NCI-H1092 (cell line): ENCODE data around the gene ANGPTL2.
"Not testable (repeated sequence)": the region's sequence is repeated elsewhere in the genome, so short reads cannot be mapped to it uniquely, and the experiment has no call there.

ENCODE experiments used
- DNase-seq: peaks from one replicate; lab custom pipeline; 2025; lab: John Stamatoyannopoulos, UW

Gene ANGPTL2, protein sequence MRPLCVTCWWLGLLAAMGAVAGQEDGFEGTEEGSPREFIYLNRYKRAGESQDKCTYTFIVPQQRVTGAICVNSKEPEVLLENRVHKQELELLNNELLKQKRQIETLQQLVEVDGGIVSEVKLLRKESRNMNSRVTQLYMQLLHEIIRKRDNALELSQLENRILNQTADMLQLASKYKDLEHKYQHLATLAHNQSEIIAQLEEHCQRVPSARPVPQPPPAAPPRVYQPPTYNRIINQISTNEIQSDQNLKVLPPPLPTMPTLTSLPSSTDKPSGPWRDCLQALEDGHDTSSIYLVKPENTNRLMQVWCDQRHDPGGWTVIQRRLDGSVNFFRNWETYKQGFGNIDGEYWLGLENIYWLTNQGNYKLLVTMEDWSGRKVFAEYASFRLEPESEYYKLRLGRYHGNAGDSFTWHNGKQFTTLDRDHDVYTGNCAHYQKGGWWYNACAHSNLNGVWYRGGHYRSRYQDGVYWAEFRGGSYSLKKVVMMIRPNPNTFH

DNA sequence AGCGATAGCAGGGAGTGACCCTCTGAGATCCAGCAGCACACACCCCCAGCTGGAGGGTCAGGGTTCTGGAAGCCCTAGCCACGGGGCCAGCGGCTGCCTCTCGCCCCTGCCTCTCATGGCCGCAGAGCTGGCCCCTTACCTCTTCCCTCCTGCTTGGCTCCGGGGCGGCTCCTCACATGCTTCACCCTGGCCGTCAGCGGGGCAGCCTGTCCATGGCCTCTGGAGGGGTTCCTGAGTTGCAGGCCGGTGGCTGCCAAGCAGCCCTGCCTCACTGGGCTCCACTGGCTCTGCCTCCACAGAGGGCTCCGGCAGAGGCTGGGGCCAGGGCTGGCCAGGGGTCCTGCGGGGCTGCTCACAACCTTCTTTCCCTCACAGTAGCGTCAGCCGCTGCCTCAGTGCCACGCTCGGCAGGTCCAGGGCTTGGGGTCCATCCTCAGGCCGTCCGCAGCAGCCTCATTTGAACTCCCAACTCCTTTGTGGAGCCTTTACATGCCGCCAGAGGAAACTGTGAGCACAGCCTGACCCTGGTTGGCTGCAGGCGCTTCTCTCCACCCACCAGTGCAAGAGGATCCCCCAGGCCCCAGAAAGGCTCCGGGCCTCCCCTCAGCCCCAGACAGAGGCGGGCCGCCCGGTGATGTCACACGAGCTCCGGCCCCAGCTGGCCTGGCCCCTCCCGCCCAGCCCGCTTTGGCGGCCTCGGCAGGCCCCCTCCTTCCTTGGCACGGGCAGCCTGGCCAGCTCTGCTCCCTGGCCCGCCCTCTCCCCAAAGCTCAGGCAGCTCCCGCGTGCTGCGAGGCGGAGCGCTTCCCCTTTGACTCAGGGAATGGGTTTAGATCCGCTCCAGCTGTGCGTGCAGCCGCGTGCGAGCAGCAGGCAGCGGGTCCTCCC, at the start of gene ANGPTL2:
Gene ANGPTL2 (minus strand): TSS at position 460 of the 888 bp plus-strand sequence. CDS start 13,904 bp downstream, outside the sequence.
- peak; percentile 66 for DNase-seq

DNA sequence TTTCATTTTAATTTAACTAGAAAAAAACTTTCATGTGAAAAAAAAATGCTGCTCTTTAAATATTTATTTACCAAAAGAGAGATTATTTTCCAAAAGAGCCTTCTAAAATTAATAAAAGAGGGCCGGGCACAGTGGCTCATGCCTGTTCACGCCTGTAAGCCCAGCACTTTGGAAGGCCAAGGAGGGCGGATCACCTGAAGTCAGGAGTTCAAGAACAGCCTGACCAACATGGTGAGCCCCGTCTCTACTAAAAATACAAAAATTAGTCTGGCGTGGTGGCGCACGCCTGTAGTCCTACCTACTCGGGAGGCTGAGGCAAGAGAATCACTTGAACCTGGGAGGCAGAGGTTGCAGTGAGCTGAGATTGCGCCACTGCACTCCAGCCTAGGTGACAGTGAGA, 48.9 kb upstream of the ANGPTL2 start:
- not testable (repeated sequence) for DNase-seq

DNA sequence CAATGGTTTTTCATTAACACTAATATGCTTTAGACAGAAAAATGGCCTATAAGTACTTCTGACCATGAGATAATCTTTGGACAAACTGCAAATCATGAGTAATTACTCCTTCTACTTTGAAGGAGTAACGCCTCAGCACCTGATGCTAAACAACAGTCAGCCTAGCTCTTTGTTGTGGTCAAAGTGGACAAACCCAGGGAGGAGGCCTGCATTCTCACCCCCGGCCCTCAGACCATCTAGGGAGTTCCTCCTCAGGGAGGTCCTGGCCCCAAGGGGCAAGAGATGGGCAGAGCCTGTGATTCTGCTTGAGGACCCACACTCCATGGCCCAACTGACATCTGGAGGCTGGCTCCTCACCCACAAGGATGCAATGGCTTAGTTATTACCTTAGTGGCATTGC, 48.2 kb upstream of the ANGPTL2 start:
- no peak for DNase-seq

DNA sequence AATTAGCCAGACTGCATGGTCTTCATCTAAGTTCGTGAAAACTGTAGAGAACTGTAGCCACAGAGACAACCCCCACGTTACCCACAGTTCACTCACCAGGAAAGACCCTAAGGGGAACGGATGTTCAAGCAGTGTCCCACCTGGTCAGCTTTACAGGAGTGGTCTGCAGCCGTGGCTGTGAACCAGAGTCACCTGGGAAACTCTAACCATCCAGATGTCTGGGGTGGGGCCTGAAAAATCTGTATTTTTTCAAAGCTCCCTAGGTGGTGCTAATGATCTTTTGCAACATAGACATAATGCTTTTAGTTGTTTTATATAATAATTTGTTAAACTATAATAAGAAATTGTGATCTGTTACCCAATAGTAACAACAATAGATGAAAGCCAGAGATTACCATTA, 47.7 kb upstream of the ANGPTL2 start:
- DNase-seq = no peak

DNA sequence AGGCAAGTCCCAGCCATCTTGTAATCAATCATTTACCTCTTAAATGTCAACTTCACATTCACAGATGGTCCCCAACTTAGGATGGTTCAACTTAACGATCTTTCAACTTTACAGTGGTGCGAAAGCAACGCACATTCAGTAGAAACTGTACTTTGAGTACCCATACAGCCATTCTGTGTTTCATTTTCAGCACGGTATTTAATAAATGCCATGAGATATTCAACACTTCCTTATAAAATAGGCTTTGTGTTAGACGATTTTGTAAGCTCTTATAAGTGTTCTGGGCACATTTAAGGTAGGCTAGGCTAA, 47.1 kb upstream of the ANGPTL2 start:
- DNase-seq = no peak

DNA sequence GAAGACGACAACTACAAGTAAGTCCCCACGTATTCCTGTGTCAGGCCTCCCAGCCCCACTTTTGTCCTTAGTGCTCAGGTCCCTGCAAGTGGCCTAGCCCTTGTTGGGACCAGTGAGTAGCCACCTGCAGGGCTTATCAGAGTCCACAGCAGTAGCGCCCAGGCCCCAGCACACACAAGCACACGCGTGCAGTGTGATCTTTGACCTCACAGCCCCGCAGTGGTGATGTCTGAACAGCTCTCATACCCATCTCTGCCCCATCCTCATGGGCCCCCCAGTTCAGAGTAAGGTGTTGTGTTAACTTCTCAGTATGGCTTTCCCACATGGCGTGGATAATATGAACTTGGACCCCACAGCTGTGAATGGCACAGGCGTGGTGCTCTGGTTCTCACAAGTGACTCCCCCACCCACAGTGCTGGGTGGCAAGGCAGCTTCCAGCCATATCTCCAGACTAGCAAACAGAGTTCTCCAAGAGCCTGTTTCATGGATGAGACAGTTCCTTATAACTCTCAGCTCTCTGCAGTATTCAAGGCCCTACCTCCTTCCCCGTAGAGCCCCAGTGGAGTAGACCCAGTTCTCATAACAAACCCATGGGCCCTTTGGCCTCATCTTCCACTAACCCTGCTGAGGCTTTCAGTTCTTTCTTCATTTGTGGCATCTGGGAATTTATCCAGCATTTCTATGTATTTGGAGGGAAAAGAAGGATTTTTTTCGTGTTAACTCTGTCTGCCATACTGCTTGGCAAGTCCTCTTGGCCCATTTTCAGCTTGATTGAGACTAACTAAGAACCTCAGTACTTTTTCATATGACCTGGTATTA, 46.5 kb upstream of the ANGPTL2 start:
- no peak for DNase-seq

DNA sequence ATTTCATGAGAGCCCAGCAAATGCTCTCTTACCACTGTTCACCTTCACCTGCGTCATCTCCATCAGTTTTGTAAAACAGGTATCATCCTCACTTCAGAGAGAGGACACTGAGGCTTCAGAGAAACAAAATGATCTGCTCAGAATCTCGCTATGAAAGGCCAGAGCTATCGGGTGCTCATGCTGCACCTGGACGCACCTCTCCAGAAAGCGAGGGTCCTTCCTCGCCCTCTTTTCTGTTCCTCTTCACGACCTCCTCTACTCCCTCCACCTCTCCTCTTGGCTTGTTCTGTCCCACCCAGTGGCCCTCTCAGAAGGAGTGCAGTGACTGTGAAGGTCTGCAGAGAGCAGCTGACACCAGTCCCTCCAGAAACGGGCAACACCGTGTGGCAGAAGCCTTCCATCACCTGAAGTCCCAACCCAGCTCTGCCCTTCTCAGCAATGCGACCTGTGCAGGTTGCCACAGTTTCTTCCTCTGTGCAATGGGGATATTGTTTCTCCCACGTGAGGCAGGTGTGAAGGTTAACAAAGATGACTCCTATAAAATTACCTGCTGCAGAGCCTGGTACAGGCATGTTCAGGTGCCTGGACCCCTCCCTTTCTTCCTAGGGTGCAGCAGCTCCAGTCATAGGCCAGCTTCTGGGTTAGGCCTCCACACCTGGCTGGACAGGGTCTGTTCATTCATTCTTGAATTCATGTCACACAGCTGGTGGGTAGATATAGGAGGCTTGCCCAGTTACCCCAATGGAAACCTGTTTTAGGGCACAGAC, 45.3 kb upstream of the ANGPTL2 start:
- no peak for DNase-seq

DNA sequence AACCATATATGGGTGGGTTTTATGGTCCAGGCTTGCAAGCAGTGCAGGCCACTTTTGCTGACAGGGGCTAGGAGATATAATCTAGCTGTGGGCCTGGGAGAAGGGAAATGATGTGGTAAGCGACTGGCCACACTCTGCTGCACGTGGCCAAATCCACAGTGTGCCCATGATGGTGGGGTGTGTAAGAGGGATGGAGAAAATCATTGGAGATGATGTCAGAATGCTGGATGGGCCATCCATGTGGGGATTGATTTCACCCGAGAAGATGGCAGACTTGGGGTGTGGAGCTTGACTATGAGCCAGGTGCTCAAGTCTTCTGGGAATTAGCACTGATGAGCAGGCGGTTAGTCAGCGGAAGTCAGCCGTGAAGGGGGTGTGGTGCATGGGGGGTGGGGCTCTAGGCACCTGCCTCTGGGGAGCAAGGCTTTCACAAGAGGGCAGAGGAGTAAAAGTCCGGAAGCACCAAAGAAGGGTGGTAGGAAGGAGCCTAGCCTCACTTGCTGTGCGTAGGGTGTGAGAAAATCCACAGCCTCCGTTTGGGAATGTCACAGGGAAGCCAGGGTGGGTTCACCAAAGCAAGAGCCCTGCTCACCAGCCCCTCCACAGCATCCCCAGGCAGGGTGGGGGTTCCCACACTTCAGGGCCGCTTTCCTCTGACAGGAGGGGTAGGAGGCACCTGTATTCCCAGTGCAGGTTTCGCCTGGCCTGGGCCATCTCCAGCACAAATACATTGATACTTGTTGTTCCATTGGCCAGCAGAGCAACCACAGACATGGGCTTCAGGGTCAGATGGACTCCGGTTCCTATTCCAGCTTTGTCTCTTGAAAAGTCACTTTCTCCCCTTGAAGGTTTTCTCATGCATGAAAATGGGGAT, 44.5 kb upstream of the ANGPTL2 start:
- no peak for DNase-seq

DNA sequence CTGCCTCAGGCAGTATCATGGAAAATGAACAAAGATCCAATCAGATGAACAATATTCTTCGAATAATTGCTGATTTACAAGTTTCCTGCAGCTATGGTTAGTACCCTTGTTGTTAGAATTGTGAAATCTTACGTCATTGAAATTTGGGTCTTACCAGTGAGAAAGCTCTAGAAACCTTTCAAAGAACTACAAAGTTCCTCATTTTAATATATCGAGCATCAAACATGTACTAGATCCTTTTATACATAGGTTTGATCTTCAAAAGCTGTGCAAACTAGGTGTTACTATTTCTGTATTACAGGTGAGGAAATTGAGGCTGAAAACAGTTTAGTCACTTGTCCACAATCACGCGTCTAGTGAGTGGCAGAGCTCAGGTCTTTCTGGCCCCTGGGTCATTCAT, 43.7 kb upstream of the ANGPTL2 start:
- no peak for DNase-seq

DNA sequence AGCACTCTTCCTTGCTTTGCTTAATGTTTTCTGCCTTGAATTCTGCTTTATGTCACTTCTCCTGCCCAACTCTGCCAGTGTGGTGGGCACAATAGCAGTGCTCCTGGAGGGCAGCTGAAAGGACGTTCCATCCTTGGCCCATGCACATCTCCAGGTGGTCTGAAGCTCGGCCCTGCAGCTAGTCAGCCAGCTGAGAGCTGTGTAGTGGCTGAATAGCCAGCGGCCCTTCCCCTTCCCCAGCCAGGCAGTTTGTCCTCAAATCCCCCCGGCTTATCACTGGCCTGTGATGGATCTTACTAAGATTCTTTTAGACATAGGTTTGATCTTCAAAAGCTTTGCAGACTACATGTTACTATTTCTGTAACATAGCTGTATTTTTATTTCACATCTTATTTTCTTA, 42.7 kb upstream of the ANGPTL2 start:
- no peak for DNase-seq

DNA sequence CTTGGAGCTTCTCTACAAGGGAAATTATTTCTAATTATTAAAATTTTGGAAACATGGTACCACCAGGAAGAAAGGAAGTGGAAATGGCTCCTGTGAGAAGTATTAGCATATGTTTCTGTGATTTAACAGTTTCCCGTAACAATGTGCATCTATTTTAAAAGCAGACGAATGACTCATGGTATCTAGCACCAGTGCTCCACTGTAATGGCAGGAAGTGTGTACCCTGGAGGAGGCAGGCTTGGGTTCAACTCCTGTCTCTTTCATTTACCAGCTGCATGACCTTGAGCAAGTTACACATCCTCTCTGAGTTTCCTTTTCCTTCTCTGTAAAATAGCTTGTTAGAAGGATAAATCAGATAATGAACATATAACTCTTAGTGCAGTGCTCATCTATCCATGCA, 41.0 kb upstream of the ANGPTL2 start:
- DNase-seq = no peak

DNA sequence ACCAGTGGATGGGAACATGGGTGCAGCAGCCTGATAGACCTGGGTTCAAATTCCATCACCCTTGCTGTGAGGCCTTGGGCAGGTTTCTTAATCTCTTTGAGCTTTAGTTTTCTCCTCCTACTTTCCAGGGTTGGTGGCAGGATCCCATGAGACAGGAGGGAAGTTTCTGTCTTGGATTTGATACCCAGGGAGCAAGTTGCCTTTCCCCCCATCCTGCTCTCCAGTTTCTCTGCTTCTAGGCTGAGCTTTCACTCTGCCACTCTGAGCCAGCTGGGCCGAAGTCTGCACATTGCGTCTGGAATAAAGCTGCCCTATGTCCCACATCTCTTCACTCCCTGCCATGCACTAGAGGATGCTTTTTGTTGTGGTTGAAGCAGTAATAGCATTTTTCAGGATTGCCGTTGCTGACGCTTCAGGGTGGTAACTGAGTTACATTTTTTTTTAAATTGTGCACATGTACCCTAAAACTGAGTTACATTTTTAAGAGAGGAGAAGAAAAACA, 40.5 kb upstream of the ANGPTL2 start:
- no peak for DNase-seq

DNA sequence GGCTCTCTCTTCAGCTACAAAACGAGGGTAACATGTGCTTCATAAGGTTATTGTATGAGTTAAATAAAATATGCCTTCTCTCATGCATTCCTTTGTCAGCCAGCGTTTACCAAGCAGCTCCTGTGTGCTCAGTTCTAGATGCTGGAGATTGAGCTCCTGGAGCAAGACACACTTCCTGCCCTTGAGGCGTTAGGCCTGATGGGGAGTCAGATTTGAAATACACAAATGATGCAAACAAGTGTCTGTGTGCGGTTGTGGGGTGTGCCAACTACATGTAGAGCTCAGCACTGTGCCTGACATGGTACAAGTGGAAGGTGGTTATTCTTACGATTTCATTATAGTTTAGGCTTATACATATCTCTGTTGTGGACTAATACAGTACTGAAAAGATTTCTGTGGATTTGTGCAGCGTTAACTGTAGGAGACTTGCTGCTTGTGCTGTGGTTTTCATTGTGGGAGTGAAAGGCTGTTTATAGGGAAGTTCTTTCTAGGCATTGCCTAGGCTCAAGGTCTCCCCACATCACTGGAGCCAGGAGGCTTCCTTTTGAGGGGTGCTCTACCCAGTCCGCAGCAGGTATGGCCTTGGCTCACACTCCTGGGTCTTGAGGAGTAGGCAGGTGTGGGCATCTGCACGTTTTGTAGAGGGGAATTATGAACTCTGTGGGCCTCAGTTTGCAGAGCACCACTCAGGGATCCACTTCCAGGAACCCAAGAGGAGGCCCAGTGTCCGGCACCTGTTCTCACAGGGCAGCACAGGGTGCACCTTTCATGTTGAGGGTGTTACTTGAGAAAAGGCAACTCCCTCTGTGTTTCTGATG, 39.8 kb upstream of the ANGPTL2 start:
- no peak for DNase-seq

DNA sequence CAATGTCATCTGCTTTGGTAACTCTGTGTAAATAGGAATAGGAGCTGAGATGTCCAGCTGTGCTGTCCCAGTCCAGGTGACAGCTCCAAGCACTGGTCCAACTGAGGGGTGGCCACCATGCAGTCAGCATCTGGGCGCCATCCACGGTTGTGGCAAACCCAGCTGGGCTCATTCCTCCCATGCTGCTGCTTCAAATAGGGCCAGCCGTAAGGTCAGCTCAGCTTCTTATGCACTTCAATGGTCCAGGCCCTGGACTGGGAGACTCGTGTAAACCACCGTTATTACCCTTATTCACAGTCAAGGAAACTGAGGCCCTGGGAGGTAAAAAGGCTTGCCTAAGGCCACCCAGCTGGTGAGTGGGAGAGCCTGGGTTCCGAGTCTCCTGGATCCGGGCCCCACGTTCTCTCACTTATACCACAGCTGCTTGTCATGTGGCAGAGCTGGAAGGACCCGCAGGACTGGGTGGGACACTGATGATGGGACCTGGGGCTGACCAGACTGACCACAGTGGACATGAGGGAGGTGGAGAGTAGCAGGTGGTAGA, 38.7 kb upstream of the ANGPTL2 start:
- no peak for DNase-seq

DNA sequence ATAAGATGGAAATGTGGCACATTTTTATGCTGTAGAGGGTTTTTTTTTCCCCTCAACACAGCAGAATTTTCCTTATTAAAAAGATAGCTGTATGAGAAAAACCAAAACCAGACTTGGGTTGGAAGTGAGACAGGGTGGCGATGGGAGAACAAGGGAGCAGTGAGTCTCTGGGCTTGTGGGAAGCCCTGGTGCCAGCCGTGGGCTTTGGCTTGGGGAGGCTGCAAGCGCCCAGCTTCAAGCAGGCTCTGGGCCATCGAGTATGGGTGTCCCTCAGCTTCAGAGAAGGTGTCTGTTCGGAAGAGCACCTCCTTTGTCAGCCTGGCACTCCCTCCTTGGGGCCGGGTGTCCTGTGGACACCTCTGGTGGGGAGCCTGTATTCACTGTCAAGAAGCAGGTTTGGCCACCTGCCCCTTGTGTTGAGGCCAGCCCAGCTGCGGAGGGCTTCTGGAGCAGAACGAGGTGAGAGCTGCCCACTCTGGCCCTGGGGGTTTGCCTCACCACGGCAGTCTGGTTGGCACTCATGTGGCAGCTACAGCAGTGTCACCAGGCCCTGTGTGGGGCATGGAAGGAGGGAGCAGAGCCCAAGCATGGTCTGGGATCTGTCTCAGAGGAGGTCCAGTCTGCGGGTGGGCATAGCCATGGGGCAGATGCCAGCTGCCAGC, 37.6 kb upstream of the ANGPTL2 start:
- no peak for DNase-seq

DNA sequence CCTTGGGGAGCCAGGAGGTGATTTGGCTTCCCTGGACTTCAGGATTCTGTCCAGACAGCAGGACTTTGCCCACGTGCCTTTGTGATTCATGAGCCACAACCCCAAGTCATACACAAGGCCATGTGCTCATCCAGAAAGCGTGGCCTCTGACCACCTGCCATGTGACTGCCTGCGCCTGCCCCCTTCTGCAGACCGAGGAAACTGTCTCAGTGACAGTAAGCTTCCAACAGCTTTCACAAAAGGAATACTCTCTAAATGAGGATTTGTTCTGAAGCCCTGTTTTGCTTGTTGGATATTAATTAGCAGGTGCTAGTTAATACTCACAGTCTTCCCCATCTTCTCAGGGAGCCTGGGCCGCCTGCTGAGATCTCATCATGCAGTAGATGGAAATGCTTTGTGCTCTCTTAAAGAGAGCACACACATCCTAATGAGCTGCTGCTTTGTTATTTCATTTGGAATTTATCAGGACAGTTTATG, 36.9 kb upstream of the ANGPTL2 start:
- DNase-seq = no peak

DNA sequence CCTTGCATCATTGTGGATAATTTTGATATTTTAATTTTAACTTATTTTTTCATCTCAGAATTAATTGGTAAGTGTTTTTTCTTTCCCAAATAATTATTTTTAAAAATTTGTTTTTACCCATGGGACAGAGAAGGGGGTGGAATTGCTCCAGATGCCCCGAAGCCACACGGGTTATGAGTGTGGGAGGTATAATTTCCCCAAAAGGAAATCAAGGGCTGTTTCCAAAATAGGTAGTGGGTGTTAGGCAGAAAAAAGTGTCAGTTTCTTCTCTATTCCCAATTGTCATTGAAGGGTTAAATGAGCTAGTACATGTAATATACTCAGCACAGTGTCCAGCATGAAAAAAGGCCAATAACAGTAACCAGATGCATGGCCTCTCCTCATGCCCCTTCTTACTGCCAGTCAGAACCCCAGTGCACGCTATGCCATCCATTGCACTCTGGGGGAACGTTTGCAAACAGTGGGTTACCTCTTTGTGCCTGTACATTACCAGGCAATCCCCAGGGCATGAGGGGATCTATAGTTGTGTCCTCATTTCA, 36.4 kb upstream of the ANGPTL2 start:
- no peak for DNase-seq

DNA sequence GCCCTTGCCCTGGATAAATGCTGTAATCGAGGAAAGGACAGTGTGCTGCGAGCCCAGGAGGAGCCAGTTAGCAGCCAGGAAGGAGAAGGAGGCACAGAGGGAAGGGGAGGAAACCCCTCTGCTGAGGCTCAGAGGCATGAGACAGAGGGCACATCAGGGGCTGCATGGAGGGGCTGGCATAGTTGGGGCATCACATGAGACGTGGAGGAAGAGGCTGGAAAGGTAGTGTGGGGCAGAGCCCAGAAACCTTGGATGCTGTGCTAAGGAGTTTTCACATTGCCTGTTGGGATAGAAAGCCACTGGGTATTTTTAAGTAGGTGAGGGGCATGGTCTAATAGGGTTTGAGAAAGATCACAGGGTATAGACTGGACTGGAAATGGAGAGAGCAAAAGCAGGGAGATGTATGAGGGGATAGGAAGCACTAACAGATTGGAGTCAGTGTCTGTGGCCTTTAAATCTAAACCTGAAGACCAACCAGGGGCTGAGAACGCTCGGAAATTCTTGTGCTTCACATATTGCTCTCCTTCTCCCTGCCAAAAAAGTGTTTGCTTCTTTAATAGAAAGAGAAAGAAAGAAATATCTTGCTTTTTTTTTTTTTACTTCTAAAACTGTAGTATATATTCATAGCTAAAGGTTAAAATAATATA, 33.0 kb upstream of the ANGPTL2 start:
- DNase-seq = no peak
